SK-N-MC (cell line): ENCODE data around the gene UQCC2.

ENCODE experiments used
- EZH2 ChIP-seq: fragments of 200-600 bp; sonication (generic); IDR thresholded peaks from one replicate; pipeline ENCODE4 v1.6.1; 2017; ENCODE audit warnings: antibody characterized with exemption
- POLR2AphosphoS5 ChIP-seq: IDR thresholded peaks from 2 replicates; pipeline ENCODE4 v1.6.1; 2012; ENCODE audit warnings: mild to moderate bottlenecking, low read depth, low read length, borderline replicate concordance

GRCh38 chr6:33683576-33684427 is 27.7 kb downstream of the UQCC2 start:
- TF ChIP-seq EZH2 (no peak), POLR2AphosphoS5 (no peak)
